ENCODE data around the gene PCGF3.
"Not testable (repeated sequence)": the region's sequence is repeated elsewhere in the genome, so short reads cannot be mapped to it uniquely, and the experiment has no call there.

DNA sequence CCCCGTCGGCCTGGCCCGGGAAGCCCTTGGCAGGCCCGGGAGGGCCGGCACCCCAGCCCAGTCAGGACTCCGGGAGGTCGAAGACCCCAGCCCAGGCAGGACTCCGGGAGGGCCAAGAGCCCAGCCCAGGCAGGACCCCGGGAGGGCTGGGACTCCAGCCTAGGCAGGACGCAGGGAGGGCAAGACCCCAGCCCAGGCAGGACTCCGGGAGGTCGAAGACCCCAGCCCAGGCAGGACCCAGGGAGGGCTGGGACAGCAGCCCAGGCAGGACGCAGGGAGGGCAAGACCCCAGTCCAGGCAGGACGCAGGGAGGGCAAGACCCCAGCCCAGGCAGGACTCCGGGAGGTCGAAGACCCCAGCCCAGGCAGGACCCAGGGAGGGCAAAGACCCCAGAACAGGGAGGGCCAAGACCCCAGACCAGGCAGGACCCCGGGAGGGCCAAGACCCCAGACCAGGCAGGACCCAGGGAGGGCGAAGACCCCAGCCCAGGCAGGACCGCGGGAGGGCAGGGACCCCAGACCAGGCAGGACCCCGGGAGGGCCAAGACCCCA is 526 bp downstream of the PCGF3 start:
- TF ChIP-seq CTCF (conservative IDR thresholded peaks at IDR 0.05; ENCODE audit: low read depth, low read length); EZH2 (IDR thresholded peaks at IDR 0.05; ENCODE audit: borderline replicate concordance, low read depth, low read length, poor library complexity, severe bottlenecking): not testable (repeated sequence)

Measured in A673 (cell line).